Superior temporal gyrus (tissue), 1 donor: Measurements from ENCODE around the gene ZNF526.
A peak's percentile ranks its signal among the peaks of the same experiment; 100 is the strongest.

Source experiments
- DNase-seq: peaks from one replicate; pipeline ENCODE4 v3.0.0-alpha.2; 2016; ENCODE audit errors: extremely low spot score

Gene ZNF526

DNA sequence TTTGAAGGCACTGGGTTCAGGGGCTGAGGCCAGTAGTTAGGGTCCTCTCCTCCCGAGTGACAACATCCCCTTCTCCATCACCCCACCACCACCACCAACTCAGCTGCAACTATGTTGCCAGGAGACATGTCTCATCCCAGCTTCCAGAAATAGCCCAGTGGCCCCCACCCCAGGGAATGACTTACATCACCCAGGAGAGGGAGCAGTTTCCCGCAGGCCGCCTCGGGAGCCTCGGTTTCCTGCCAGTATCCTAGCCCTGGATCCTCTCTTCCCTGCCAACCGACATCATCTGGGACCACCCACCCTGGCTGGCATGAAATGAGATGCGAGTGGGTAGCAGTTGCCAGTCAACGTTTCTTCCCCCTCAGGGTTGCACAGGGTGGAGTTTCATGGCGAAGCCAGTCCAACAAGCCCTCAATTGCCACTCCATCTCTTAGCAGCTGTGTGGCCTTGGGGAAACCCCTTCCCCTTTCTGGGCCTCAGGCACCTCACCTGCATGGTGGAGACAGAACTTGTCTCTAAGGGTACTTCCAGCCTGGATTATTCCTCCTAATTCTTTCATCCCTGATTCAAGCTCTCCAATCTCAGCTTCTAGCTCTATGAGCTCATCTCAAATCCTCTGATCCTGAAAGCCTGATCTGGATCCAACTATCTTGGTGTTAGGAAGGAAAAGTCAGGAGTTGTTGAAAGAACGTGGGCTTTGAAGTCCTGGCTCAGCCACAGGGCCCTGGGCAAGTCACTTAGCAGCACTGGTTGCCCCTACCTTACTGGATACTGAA lies 26.2 kb downstream of the ZNF526 start:
- peak; percentile 90 for DNase-seq

DNA sequence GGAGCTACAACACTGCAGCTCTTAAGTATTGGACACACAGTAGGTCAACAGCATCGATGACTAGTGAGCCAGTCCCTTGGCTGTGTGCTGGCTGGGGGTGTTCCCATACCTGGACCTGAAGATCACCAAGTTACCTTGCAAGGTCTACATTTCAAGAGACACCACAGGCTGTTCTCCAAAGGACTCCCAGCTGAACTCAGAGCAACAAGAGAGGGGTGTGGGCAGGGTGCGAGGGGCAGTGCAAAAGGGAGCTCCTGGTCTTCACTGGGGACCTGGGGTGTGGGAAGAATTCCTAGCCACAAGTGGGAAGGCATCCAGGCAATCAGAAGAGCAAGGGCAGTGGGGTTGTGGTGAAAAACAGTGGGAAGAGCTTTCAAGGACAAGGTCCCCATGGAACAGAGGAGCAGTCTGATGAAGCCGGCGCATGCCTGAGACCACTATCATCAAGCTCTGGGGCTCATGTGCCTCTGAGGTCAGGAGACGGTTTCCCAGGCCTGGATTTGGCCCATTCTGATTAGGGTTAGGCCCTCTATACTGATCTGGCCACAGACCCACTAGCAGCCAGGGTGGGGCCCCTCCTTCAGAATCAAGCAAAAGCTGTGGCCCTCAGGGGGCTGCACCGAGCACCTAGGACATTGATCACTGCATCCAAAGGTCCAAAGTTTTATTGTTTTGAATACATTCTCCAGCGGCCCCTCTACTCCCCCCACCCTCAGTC lies 27.0 kb downstream of the ZNF526 start:
- DNase-seq = no peak

- no peak for DNase-seq
Observed at GRCh38 chr19:42247640-42248199, 27.6 kb downstream of the ZNF526 start.

GRCh38 chr19:42248270-42249148 lies 28.4 kb downstream of the ZNF526 start:
- no peak for DNase-seq

- no peak for DNase-seq
Observed at GRCh38 chr19:42249149-42249750, 29.1 kb downstream of the ZNF526 start.

DNA sequence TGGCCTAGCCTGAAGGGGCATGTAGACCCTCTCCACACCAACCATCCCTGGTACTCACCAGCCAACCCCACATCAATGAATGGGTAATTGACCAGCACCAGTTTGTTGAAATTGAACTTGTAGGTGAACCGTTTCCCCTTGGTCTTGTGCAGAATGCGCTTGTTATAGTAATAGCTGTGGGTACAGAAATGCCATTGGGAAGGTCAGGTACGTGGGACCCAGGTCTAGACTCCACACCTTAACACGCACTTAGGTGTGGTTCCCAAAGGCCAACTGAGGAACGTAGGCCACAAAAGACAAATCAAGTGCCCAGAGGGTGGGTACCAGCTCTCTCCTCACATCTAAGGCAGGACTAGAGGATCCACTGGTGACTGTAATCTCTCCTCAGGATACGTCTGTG lies 29.7 kb downstream of the ZNF526 start:
- peak; percentile 16 for DNase-seq

DNA sequence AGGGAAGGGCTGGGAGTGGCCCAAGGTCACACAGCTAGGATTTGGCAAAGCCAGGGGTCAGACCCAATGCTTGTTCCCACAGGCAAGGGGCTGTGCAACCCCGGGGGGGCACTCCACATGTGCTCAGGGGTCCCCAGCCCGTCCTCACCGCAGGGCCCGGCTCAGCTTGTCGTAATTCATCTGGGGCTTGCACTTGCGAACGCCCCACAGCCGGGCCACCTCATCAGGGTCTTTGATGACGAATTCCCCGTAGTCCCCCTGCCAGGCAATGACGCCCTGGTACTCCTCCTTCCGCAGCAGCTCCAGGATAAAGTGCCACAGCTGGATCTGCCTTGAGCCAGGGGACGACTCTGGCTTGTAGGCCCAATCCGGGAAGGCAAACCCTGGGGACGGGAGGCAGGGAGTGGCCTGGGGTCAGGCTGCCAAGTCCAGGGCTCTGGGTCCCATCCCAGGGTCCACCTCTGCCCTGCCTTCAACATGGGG lies 30.1 kb downstream of the ZNF526 start:
- DNase-seq = no peak

- peak; percentile 32 for DNase-seq
Observed at GRCh38 chr19:42250666-42251531, 30.8 kb downstream of the ZNF526 start.

DNA sequence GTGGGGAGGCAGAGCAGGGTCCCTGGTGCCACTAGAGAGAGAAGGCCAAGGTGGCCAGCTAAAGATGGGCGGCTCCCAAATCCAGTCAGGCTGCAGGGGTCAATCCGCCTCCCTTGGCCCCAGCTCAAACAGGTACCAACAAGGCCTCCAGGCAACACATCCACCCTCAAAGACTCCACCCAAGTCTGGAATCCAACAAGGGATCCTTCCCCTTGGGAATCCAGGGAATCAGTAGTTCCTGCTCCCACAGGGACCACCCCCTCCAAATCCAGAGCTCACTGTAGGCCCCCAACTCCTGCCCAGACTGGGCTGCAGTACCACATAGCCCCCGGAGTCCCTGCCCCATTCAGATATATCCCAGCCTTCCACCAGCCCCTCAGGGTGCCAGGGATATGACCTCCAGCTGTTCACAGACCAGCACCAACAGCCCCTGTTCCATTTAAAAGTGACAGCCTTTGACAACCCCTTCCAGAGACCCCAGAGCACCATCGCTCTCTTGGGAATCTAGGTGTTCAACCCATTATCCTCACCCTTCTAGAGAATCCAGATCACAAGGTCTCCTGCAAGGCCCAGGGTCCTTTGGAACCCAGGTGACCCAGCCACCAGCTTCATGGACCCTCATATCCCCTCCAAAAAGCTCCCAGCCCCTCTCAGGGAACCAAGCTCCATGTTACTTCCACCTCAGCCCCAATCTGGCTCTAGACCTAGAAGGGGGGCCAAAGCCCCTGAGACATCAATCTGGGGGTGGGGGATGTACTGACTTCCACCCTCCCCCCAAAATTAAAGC lies 31.7 kb downstream of the ZNF526 start:
- DNase-seq = no peak

DNA sequence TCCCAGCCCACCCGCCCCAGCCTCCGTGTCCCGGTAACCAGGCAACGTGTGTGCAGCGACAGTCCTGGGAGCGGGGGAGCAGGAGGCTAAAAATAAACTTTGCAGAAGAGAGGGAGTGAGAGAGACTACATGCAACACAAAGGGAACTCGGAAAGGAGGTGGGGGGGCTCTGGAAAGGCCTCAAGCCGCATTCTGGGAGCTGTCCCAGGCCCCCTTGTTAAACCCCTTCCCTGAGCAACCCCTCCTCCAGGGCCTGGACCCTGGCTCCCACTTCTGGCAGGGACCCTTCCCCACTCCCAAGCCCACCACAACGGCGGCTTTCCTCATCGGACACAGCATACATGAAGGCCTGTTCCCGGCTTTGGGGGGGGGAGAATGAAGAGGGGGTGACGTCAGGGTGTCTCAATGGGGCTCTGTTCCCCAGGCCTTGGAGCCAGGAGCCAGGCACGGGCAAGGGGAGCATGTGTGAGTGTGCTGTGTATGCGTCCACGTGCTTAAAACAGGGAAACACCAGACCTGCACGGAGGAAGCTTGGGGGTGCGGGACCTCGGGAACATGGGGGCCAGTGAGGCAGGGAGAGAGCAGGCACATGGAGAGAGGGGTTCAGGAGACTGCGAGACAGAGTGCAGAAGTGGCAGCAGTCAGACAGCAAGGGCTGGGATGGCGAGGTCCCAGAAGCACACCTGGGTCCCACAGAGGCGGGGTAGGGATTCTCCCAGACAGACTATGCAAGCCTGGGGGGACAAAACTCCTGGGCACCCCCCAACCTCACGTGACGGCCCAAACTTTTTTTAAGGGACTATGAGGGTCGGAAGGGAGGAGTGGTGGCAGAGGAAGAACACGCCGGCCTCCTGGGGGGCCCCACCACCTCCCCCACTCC lies 32.5 kb downstream of the ZNF526 start:
- DNase-seq = peak; percentile 89

DNA sequence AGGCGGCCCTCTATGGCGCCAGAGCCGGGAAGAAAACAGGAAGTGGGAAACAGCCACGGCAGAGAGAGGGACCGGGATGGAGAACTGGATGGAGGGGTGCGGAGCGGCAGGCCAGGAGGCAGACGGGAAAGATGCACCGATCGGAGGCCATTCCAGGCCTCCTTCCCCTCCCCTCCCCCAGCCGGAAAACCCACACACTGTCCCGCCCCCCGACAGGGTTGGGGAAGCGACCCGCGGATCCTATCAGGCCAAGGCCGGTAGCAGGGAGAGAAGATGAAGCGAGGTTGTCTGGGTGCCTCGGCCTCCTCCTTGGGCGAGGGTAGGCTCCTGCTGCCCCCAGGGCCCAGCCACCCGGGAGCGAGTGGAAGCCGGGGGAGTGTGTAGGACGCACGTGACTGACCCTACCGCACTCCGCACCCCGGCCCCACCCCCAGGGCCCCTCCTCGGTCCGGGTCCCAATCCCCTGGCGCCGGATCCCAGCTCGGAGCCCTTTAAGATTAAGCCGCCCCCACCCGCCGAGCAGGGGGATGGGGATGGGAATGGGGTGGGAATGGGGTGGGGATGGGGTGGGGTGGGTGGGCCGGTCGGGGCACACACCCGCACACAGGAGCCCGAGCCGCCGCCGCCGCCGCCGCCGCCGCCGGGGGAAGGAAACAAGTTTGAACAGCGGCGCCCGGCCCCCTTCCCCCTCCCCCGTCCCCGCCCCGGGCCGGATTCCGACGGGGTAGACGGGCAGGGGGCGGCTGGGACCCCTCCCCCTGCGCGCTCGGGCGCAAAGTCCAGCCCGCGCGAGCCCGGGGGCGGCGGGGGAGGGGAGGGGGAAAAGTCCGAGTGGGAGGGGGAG lies 33.4 kb downstream of the ZNF526 start:
- no peak for DNase-seq

GRCh38 chr19:42254089-42254849 lies 34.2 kb downstream of the ZNF526 start:
- peak; percentile 87 for DNase-seq

DNA sequence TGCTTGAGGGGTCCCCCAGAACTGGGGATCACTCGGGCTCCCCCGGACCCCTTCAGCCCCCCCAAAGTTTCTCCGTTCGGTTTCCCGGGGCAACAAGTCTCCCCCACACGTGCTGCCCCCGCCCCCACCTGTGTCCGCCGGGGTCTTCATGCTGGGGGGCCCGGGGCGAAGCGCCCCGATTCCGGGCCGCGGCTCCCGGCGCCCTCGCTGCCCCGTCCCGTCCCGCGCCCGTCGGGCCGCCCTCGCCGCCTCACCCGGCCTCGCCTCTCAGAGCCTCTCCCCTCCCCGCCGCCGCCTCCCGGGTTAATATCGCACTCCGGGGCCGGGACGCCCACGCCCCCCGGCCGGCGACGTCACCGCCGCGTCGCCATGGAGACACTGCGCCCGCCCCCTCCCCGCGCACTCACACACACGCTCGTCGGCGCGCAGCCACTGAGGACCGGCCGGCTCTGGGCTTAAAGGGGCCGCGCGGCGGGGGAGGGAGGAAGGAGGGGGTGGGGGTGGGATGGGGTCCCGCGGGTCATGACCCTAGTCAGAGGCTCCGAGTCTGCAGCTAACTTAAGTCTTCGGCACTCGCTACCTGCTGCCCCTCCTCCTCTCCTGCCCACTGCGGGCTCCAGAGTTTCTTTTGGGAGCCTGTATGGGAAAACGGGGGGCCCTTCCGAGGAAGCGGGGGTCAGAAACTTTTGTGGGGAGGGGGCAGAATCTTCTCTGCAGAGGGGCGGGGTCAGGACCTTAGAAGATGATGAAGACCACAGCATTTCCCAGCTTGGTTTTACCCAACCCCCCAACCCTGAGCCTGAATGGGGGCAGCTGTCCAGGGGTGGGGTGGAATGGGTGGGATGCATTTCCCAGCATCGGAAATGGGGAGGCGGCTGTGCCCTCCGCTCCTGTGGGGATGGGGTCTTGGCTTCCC lies 35.0 kb downstream of the ZNF526 start, which contains the start of gene ERF:
Gene ERF, minus strand, starts transcription at position 279 of the 916 bp plus-strand sequence. Its CDS starts 129 bp downstream, at position 150.
- peak; percentile 90 for DNase-seq

GRCh38 chr19:42255766-42256745 lies 35.9 kb downstream of the ZNF526 start:
- DNase-seq = peak; percentile 80
